ENCODE measurements around the gene CMIP.

DNA sequence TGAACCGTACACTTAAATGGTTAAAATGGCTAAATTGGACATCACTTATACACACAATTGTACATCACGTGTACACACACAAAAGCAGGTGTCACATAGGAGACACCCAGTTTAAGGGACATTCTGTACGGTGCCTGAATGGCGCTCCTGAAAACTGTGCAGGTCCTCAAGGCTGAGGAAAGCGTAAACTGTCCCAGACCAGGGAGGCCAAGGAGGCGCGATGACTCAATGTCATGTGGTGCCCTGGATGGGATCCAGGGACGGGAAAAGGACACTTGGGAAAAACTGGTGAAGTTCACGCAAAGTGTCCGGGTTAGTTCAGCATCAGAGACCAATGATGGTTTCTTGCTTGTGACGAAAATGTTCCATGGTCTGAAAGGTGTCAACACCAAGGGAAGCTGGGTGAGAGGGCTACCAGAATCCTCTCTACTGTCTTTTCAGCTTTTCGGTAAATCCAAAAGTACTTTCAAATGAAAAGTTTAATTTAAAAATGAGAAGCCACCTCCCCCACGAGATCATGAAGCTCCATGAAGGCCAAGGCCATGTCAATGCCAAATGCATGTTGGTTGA, 112.2 kb downstream of the CMIP start:
- no peak for TF ChIP-seq POLR2A (IDR thresholded peaks at IDR 0.05)
- TF ChIP-seq, protein P1, sequence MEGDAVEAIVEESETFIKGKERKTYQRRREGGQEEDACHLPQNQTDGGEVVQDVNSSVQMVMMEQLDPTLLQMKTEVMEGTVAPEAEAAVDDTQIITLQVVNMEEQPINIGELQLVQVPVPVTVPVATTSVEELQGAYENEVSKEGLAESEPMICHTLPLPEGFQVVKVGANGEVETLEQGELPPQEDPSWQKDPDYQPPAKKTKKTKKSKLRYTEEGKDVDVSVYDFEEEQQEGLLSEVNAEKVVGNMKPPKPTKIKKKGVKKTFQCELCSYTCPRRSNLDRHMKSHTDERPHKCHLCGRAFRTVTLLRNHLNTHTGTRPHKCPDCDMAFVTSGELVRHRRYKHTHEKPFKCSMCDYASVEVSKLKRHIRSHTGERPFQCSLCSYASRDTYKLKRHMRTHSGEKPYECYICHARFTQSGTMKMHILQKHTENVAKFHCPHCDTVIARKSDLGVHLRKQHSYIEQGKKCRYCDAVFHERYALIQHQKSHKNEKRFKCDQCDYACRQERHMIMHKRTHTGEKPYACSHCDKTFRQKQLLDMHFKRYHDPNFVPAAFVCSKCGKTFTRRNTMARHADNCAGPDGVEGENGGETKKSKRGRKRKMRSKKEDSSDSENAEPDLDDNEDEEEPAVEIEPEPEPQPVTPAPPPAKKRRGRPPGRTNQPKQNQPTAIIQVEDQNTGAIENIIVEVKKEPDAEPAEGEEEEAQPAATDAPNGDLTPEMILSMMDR (IDR thresholded peaks at IDR 0.05), result no peak
- no peak for TF ChIP-seq EP300 (IDR thresholded peaks at IDR 0.05)

Measured in sigmoid colon (tissue), 4 donors.